OCI-LY7 (cell line): ENCODE data around the gene CORIN. TPM values are rescaled to one million over a fixed set of nuclear protein-coding genes. Genes with fewer than 3 reads are reported as not detected.

ENCODE experiments used
- BruUV-seq: library from RNA; stranded (reverse); fragments of 400-500 nt; replicated peaks from 2 replicates; lab custom pipeline; 2021; lab: Mats Ljungman, UMichigan
- CTCF ChIA-PET: fragments of 300-600 bp; sonication (Branson Sonifier 250); formaldehyde crosslinking; loops from one replicate; lab custom pipeline; 2022; ENCODE audit warnings: antibody characterized with exemption; ENCODE audit not compliant: unreplicated experiment; lab: Charles Lee
- POLR2A ChIA-PET: fragments of 300-600 bp; sonication (Branson Sonifier 250); formaldehyde crosslinking; loops from one replicate; lab custom pipeline; 2022; ENCODE audit warnings: antibody characterized with exemption; lab: Charles Lee
- DNase-seq: peaks from one replicate; pipeline ENCODE4 v3.0.0-alpha.2; 2015; ENCODE audit warnings: low spot score
- H2AFZ ChIP-seq: fragments of 200-600 bp; sonication (generic), shearing (Covaris generic); 2 replicates; pipeline ENCODE4 v1.6.1; 2014; ENCODE audit warnings: mild to moderate bottlenecking, antibody characterized with exemption, low read length, moderate library complexity
- H3K27ac ChIP-seq: fragments of 200-600 bp; sonication (generic); 2 replicates; pipeline ENCODE4 v1.5.1; 2014; ENCODE audit warnings: mixed run types, low read depth, mild to moderate bottlenecking, moderate library complexity, low read length, inconsistent platforms; ENCODE audit not compliant: poor library complexity, severe bottlenecking
- H3K36me3 ChIP-seq: fragments of 200-600 bp; sonication (generic); 2 replicates; pipeline ENCODE4 v1.6.1; 2014; ENCODE audit warnings: mild to moderate bottlenecking, antibody characterized with exemption, low read length, moderate library complexity, mixed read lengths; ENCODE audit not compliant: insufficient read depth
- H3K4me1 ChIP-seq: fragments of 200-600 bp; sonication (generic); 2 replicates; pipeline ENCODE4 v1.5.1; 2014; ENCODE audit warnings: mild to moderate bottlenecking, low read length; ENCODE audit not compliant: insufficient read depth, poor library complexity, severe bottlenecking
- H3K4me2 ChIP-seq: fragments of 200-600 bp; sonication (generic); 2 replicates; pipeline ENCODE4 v1.6.1; 2014; ENCODE audit warnings: mild to moderate bottlenecking, low read length
- H3K4me3 ChIP-seq: fragments of 200-600 bp; sonication (generic); 2 replicates; pipeline ENCODE4 v1.5.1; 2014; ENCODE audit warnings: mild to moderate bottlenecking, low read depth, low read length; ENCODE audit not compliant: poor library complexity, severe bottlenecking
- H3K79me2 ChIP-seq: fragments of 200-600 bp; sonication (generic); 2 replicates; pipeline ENCODE4 v1.6.1; 2016; ENCODE audit warnings: low read depth, mild to moderate bottlenecking, low read length, moderate library complexity, mixed read lengths; ENCODE audit not compliant: insufficient read depth
- H3K9me2 ChIP-seq: fragments of 200-600 bp; sonication (generic); 2 replicates; pipeline ENCODE4 v1.6.1; 2016; ENCODE audit warnings: mild to moderate bottlenecking, low read length, mixed read lengths; ENCODE audit not compliant: insufficient read depth
- H3K9me3 ChIP-seq: fragments of 200-600 bp; sonication (generic); 2 replicates; pipeline ENCODE4 v1.6.1; 2014; ENCODE audit warnings: mild to moderate bottlenecking, mixed run types, low read length, mixed read lengths
- H4K20me1 ChIP-seq: fragments of 200-600 bp; sonication (generic); 2 replicates; pipeline ENCODE4 v1.6.1; 2014; ENCODE audit warnings: mild to moderate bottlenecking, antibody characterized with exemption, low read length, moderate library complexity, mixed read lengths; ENCODE audit not compliant: insufficient read depth
- CTCF ChIP-seq: fragments of 200-600 bp; sonication (generic); conservative IDR thresholded peaks from 2 replicates; pipeline ENCODE4 v1.5.1; 2014; ENCODE audit warnings: mild to moderate bottlenecking, antibody characterized with exemption, low read length, moderate library complexity, mixed read lengths
- EZH2phosphoT487 ChIP-seq: fragments of 200-600 bp; sonication (generic); IDR thresholded peaks from 2 replicates; pipeline ENCODE4 v1.6.1; 2018; ENCODE audit warnings: low read depth, borderline replicate concordance, mild to moderate bottlenecking, mixed run types, antibody characterized with exemption, low read length, moderate library complexity, mixed read lengths
- intact Hi-C: fragments of 100-400 bp; cut with micrococcal nuclease; formaldehyde crosslinking; loops from one replicate; pipeline ENCODE4 v1.10.0; 2022; ENCODE audit not compliant: unreplicated experiment
- total RNA-seq, 2 experiments: library from RNA; depleted of rRNA in 1 of 2; stranded (reverse); fragments of >200 nt in 1 of 2; shearing (Covaris generic) in 1 of 2; gene quantifications; 2 replicates each; pipeline ENCODE4 v1.2.3, GENCODE V29; 2014 to 2022

CORIN gene
- total RNA-seq, 2 experiments from 2014 or later = 0.40 TPM; not detected in 1

GRCh38 chr4:47729131-47729680 lies 108.7 kb downstream of the CORIN start:
- TF ChIP-seq EZH2phosphoT487 (no peak), CTCF (no peak)
- no TSS peak for BruUV-seq
- intact Hi-C loops = no loop called here
- ChIA-PET CTCF (no interaction called here), POLR2A (interaction anchor here (0.6 to 0.9 kb wide), 2 partner anchors 11 to 29 kb away, joined by 3 read pairs; no protein-coding TSS in a partner anchor)
- H3K79me2 ChIP-seq = no peaks in the 10 kb centered on the region
- H3K36me3 ChIP-seq = no peaks in the 10 kb centered on the region
- no peak overlapping the region for H2AFZ ChIP-seq
- H3K4me1 ChIP-seq = no peaks in the 10 kb centered on the region
- H4K20me1 ChIP-seq = no peaks in the 10 kb centered on the region
- H3K9me3 ChIP-seq = no peaks in the 10 kb centered on the region
- no peaks in the 10 kb centered on the region for H3K9me2 ChIP-seq
- H3K27ac ChIP-seq = no peak overlapping the region
- no peak overlapping the region for H3K4me3 ChIP-seq
- H3K4me2 ChIP-seq = no peak overlapping the region
- no peak for DNase-seq

- H3K79me2 ChIP-seq = no peaks in the 10 kb centered on the region
- H3K27ac ChIP-seq = no peak overlapping the region
- BruUV-seq = no TSS peak
- no peak overlapping the region for H3K4me2 ChIP-seq
- no peaks in the 10 kb centered on the region for H3K9me2 ChIP-seq
- no peak for TF ChIP-seq EZH2phosphoT487
- TF ChIP-seq CTCF = no peak
- CTCF ChIA-PET = no interaction called here
- H3K4me1 ChIP-seq = no peaks in the 10 kb centered on the region
- no peak overlapping the region for H2AFZ ChIP-seq
- no peaks in the 10 kb centered on the region for H3K9me3 ChIP-seq
- no peak for DNase-seq
- no peaks in the 10 kb centered on the region for H3K36me3 ChIP-seq
- no peak overlapping the region for H3K4me3 ChIP-seq
- POLR2A ChIA-PET = interaction anchor here (0.7 kb wide), 1 partner anchor 21 kb away, joined by 3 read pairs; no protein-coding TSS in a partner anchor
- no peaks in the 10 kb centered on the region for H4K20me1 ChIP-seq
- intact Hi-C loops = no loop called here
These were observed 115.8 kb downstream of the CORIN start for GRCh38 chr4:47721892-47722575.

GRCh38 chr4:47721485-47721884 lies 116.4 kb downstream of the CORIN start:
- Histone ChIP-seq H3K4me2 (no peak overlapping the region), H3K4me1 (no peaks in the 10 kb centered on the region), H3K9me2 (no peaks in the 10 kb centered on the region), H3K36me3 (no peaks in the 10 kb centered on the region), H2AFZ (no peak overlapping the region), H4K20me1 (no peaks in the 10 kb centered on the region), H3K79me2 (no peaks in the 10 kb centered on the region), H3K4me3 (no peak overlapping the region), H3K9me3 (no peaks in the 10 kb centered on the region), H3K27ac (no peak overlapping the region)
- CTCF ChIA-PET = no interaction called here
- POLR2A ChIA-PET = interaction anchor here (0.7 kb wide), 1 partner anchor 20 kb away, joined by 3 read pairs; no protein-coding TSS in a partner anchor
- no peak for DNase-seq
- intact Hi-C loops = no loop called here
- BruUV-seq = no TSS peak
- TF ChIP-seq CTCF (no peak), EZH2phosphoT487 (no peak)
